Ovary (tissue), 3 donors: Measurements from ENCODE around the gene ZNF593OS.

Experiments
- EP300 ChIP-seq: sonication (generic); formaldehyde crosslinking; IDR thresholded peaks from one replicate; pipeline ENCODE4 v1.6.1; 2017; ENCODE audit warnings: antibody characterized with exemption
- POLR2A ChIP-seq: fragments of 450-650 bp; IDR thresholded peaks from one replicate; pipeline ENCODE4 v1.6.1; 2017; ENCODE audit warnings: antibody characterized with exemption, mild to moderate bottlenecking, moderate library complexity
- TF ChIP-seq, protein P1 (sequence below), 3 donors: fragments of 450-650 bp in 2 of 3; fragments of 200-600 bp in 1 of 3; IDR thresholded peaks; one replicate each; pipeline versions ENCODE4 v1.5.1 to v1.8.0; 2016 to 2022; ENCODE audit warnings: antibody characterized with exemption in 3 of 3, mild to moderate bottlenecking in 1 of 3
- donor health status: DM: no; HTN: no; CAD: no.

DNA sequence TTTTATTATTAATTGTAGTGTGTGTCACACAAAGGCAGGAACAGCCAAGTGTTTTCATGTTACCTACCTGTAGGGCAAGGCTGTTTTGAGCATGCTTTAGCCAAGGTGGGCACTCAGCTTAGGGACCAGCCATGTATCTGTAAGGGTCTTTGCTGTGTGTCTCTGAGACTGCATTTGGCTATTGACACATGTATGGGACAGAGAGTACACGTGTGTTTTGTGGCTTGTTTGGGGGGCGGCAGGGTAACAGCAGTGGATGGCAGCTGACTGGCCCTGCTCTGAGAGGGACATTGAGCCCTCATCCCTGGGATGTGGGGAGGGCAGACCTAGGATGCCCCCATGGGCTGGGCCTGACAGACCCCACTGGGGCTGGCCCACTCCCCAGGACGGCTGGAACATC is 25.7 kb upstream of the ZNF593OS start:
- TF ChIP-seq EP300 (no peak), POLR2A (no peak)
- TF ChIP-seq, protein P1, sequence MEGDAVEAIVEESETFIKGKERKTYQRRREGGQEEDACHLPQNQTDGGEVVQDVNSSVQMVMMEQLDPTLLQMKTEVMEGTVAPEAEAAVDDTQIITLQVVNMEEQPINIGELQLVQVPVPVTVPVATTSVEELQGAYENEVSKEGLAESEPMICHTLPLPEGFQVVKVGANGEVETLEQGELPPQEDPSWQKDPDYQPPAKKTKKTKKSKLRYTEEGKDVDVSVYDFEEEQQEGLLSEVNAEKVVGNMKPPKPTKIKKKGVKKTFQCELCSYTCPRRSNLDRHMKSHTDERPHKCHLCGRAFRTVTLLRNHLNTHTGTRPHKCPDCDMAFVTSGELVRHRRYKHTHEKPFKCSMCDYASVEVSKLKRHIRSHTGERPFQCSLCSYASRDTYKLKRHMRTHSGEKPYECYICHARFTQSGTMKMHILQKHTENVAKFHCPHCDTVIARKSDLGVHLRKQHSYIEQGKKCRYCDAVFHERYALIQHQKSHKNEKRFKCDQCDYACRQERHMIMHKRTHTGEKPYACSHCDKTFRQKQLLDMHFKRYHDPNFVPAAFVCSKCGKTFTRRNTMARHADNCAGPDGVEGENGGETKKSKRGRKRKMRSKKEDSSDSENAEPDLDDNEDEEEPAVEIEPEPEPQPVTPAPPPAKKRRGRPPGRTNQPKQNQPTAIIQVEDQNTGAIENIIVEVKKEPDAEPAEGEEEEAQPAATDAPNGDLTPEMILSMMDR (IDR thresholded peaks at IDR 0.05), result no peak
